ENCODE results near the gene TBC1D21. TPM values are rescaled to one million over a fixed set of nuclear protein-coding genes. Genes with fewer than 3 reads are reported as not detected.

The TBC1D21 gene
- total RNA-seq, 1 experiment from 2014 or later: not detected

- no peak overlapping the region for H3K9ac ChIP-seq (ENCODE audit: extremely low read depth, insufficient read length, low read length)
- no peak overlapping the region for H2BK12ac ChIP-seq (ENCODE audit: insufficient read length, low read depth, low read length)
- H3K9me3 ChIP-seq (ENCODE audit: control insufficient read depth, low read depth, low read length): no peaks in the 10 kb centered on the region
- no peaks in the 10 kb centered on the region for H3K79me2 ChIP-seq (ENCODE audit: insufficient read depth, low read length)
- no peaks in the 10 kb centered on the region for H4K20me1 ChIP-seq (ENCODE audit: control insufficient read depth, insufficient read depth, insufficient read length)
- no peak overlapping the region for H4K5ac ChIP-seq (ENCODE audit: insufficient read length, low read depth, low read length)
- H4K91ac ChIP-seq (ENCODE audit: insufficient read length, low read depth, low read length): no peak overlapping the region
- no peak overlapping the region for H3K27ac ChIP-seq (ENCODE audit: insufficient read length, low read depth, low read length)
- Mint-ChIP-seq H3K4me3 (no peak overlapping the region), H3K36me3 (ENCODE audit: insufficient read depth in 1 of 3, low read depth in 3 of 3) (no peaks in the 10 kb centered on the region; a peak in 1 of 7 replicates), H3K4me1 (peaks cover 20% of the 10 kb centered on the region in 2 experiments), H3K27me3 (ENCODE audit: low read depth) (peaks cover 3% of the 10 kb centered on the region), H3K9me3 (peaks cover 0 to 3% of the 10 kb centered on the region in 2 experiments; a peak in 2 of 5 replicates), H3K27ac (no peak overlapping the region)
- H3K27me3 ChIP-seq (ENCODE audit: insufficient read depth, low read length): no peaks in the 10 kb centered on the region
- no peak overlapping the region for H2BK15ac ChIP-seq (ENCODE audit: low read depth, low read length)
- no peak overlapping the region for H2BK5ac ChIP-seq (ENCODE audit: insufficient read length, low read length)
- DNase-seq: no peak
- no peaks in the 10 kb centered on the region for H3K23me2 ChIP-seq (ENCODE audit: insufficient read length, low read depth, low read length, poor library complexity, severe bottlenecking)
- H3K4me1 ChIP-seq (ENCODE audit: insufficient read depth, low read length): no peaks in the 10 kb centered on the region; the same call in 1 of the 2 replicates
- H3K14ac ChIP-seq (ENCODE audit: insufficient read depth, low read length): no peak overlapping the region
- H3T11ph ChIP-seq (ENCODE audit: low read length): no peak overlapping the region
- H2AFZ ChIP-seq (ENCODE audit: low read length): no peak overlapping the region
- H3K18ac ChIP-seq (ENCODE audit: insufficient read length, low read depth, low read length): no peak overlapping the region
- no peak overlapping the region for H3K56ac ChIP-seq (ENCODE audit: insufficient read length, low read depth, low read length)
- no peak overlapping the region for H3K4me2 ChIP-seq (ENCODE audit: insufficient read depth, insufficient read length, low read length)
- H4K8ac ChIP-seq (replicated peaks; ENCODE audit: insufficient read length, low read depth, low read length): no peak overlapping the region
- H3K23ac ChIP-seq (ENCODE audit: insufficient read length, low read depth, low read length): no peak overlapping the region
- H2AK5ac ChIP-seq (ENCODE audit: insufficient read length, low read length): no peak overlapping the region
- WGBS (ENCODE audit: extremely low coverage, insufficient read length, low lambda C conversion rate): no CpG with 5 or more reads among the region's 4 CpGs
- H2BK120ac ChIP-seq (ENCODE audit: low read depth, low read length, poor library complexity, severe bottlenecking): no peak overlapping the region
- no peak overlapping the region for H3K4ac ChIP-seq (ENCODE audit: low read depth, low read length)
- H2BK20ac ChIP-seq (ENCODE audit: low read depth, low read length, poor library complexity, severe bottlenecking): no peak overlapping the region
- no peak for TF ChIP-seq CTCF (conservative IDR thresholded peaks at IDR 0.05)
- no peaks in the 10 kb centered on the region for H3K79me1 ChIP-seq (ENCODE audit: insufficient read depth, low read depth, low read length, poor library complexity, severe bottlenecking)
Measured at GRCh38 chr15:73906346-73907034, 33.1 kb downstream of the TBC1D21 start.

All from H9 (cell line).